Uterus (tissue), 4 donors: ENCODE measurements around the gene FAM110D. TPM values are rescaled to one million over a fixed set of nuclear protein-coding genes. Genes with fewer than 3 reads are reported as not detected.

ENCODE experiments used
- DNase-seq, 2 donors: peaks; one replicate each; pipeline ENCODE4 v3.0.0-alpha.2; 2019 to 2020
- H3K27ac ChIP-seq, 2 donors: fragments of 200-600 bp; sonication (generic); 1 replicate in 1 of 2; 2 replicates in 1 of 2; pipeline ENCODE4 v1.5.1; 2016 to 2018
- H3K27me3 ChIP-seq, 2 donors: fragments of 200-600 bp; sonication (generic); one replicate each; pipeline ENCODE4 v1.5.1; 2018 to 2019; ENCODE audit warnings: control low read depth in 1 of 2
- H3K36me3 ChIP-seq, 2 donors: fragments of 200-600 bp; sonication (generic); one replicate each; pipeline ENCODE4 v1.5.1; 2019; ENCODE audit warnings: control low read depth in 1 of 2
- H3K4me1 ChIP-seq, 2 donors: fragments of 200-600 bp; sonication (generic); one replicate each; pipeline ENCODE4 v1.5.1; 2018 to 2019; ENCODE audit warnings: control low read depth in 1 of 2
- H3K4me3 ChIP-seq, 2 donors: fragments of 200-600 bp; sonication (generic); 1 replicate in 1 of 2; 2 replicates in 1 of 2; pipeline ENCODE4 v1.5.1; 2018 to 2019; ENCODE audit warnings: mild to moderate bottlenecking in 1 of 2
- H3K9me3 ChIP-seq, 2 donors: fragments of 200-600 bp; sonication (generic); one replicate each; pipeline ENCODE4 v1.5.1; 2019; ENCODE audit warnings: control low read depth in 1 of 2
- POLR2A ChIP-seq, 2 donors: fragments of 450-650 bp; IDR thresholded peaks; one replicate each; pipeline ENCODE4 v1.6.1; 2016; ENCODE audit warnings: antibody characterized with exemption in 2 of 2, mild to moderate bottlenecking in 1 of 2, moderate library complexity in 1 of 2
- intact Hi-C: fragments of 100-400 bp; cut with DNase I; formaldehyde crosslinking; loops from one replicate; pipeline ENCODE4 v1.15.1; 2023; ENCODE audit warnings: low total_unique reads
- total RNA-seq, 4 donors: library from RNA; depleted of rRNA in 3 of 4; stranded (reverse); fragments of >200 nt in 3 of 4; gene quantifications; one replicate each; pipeline versions ENCODE4 v1.1.0 to v1.2.4, GENCODE V29; 2014 to 2023
- TF ChIP-seq, protein P1 (sequence below), 4 experiments: fragments of 200-600 bp in 2 of 4; fragments of 450-650 bp in 2 of 4; sonication (generic) in 2 of 4; IDR thresholded peaks; one replicate each; pipeline ENCODE4 v1.5.1; 2016 to 2019; ENCODE audit warnings: antibody characterized with exemption in 4 of 4, mild to moderate bottlenecking in 2 of 4, moderate library complexity in 1 of 4
- donor health status: DM: yes; HTN: yes; CAD: no.

The FAM110D gene
- total RNA-seq, 4 donors from 2014 or later, result 3.2 to 21.0 (median 14.0) TPM

DNA sequence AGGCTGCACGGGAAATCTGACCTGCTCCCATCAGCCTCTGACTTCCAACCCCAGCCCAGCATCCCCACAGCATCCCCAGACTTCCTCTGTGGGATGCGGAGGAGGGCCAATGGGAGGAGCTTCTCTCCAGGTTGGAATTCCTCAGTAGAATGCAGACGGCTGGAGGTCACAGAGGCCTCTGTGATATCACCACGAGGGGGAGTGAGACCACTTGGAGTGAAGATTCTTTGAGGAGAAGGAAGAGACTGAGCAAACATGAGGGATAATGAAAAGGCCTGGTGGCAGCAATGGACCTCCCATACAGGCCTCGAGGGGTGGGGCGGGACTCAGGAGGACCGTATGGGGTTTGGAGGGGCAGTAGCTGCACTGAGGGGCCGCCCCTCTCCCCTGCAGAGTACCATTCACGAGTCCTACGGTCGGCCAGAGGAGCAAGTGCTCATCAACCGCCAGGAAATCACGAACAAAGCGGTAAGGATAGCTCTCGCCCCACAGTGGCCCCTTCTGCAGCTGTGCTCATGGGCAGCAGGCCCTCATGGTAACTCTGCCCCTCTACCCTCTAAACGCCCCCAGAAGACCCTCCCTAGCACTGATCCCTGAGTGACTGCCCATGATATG is 31.6 kb downstream of the FAM110D start, which contains the start of gene CATSPER4:
CATSPER4 (plus strand) TSS at position 230 of the 615 bp plus-strand sequence; CDS start at position 256, 26 bp downstream.
- H3K4me3 ChIP-seq, result no peak within 1 kb of the TSS
- H3K36me3 ChIP-seq, result no peaks in the 10 kb centered on the region
- no peaks in the 10 kb centered on the region for H3K27me3 ChIP-seq
- H3K27ac ChIP-seq, result no peak within 1 kb of the TSS
- no peaks in the 10 kb centered on the region for H3K9me3 ChIP-seq
- intact Hi-C loops, result no loop called here
- no peaks in the 10 kb centered on the region for H3K4me1 ChIP-seq
- no peak for DNase-seq
- TF ChIP-seq, protein P1, sequence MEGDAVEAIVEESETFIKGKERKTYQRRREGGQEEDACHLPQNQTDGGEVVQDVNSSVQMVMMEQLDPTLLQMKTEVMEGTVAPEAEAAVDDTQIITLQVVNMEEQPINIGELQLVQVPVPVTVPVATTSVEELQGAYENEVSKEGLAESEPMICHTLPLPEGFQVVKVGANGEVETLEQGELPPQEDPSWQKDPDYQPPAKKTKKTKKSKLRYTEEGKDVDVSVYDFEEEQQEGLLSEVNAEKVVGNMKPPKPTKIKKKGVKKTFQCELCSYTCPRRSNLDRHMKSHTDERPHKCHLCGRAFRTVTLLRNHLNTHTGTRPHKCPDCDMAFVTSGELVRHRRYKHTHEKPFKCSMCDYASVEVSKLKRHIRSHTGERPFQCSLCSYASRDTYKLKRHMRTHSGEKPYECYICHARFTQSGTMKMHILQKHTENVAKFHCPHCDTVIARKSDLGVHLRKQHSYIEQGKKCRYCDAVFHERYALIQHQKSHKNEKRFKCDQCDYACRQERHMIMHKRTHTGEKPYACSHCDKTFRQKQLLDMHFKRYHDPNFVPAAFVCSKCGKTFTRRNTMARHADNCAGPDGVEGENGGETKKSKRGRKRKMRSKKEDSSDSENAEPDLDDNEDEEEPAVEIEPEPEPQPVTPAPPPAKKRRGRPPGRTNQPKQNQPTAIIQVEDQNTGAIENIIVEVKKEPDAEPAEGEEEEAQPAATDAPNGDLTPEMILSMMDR (IDR thresholded peaks at IDR 0.05), result no peak
- TF ChIP-seq POLR2A (IDR thresholded peaks at IDR 0.05), result no peak

DNA sequence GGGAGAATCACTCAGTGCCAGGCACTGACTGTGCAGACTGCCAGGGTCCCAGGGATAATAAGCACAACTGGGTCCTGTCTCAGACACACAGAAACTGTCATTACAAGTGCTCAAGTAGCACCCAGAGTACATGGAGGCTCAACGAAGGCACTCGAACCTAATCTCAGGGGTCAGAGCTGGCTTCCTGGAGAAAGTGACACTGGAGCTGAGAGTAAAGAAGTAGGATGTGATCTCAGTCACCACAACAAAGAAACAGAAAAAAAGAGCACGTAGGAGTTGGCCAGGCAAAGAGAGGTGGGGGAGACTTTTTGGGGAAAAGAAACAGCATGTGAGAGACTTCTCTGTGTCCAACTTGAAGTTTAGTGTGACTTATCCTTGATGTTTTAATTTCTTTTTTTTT is 32.9 kb downstream of the FAM110D start:
- DNase-seq, result no peak
- Histone ChIP-seq H3K36me3 (no peaks in the 10 kb centered on the region), H3K27me3 (no peaks in the 10 kb centered on the region), H3K9me3 (no peaks in the 10 kb centered on the region), H3K4me3 (no peak overlapping the region), H3K4me1 (no peaks in the 10 kb centered on the region), H3K27ac (no peak overlapping the region)
- no peak for TF ChIP-seq POLR2A (IDR thresholded peaks at IDR 0.05)
- TF ChIP-seq, protein P1 (IDR thresholded peaks at IDR 0.05), result no peak
- intact Hi-C loops, result no loop called here

DNA sequence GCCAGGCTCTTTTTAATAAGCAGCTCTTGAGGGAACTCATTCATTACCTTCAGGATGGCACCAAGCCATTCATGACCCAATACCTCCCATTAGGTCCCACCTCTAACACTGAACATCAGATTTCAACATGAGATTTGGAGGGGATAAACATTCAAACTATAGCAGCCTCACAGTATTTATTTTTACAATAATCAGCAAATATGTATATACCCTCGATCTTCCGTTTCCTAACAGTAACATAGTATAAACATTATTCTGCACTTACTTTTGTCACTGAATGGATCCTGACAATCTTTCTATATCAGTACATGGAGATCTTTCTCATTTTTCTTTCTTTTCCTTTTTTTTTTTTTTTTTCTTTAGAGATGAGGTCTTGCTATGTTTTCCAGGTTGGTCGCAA is 36.9 kb downstream of the FAM110D start:
- intact Hi-C loops, result no loop called here
- no peak for DNase-seq
- Histone ChIP-seq H3K4me3 (no peak overlapping the region), H3K36me3 (no peaks in the 10 kb centered on the region), H3K9me3 (no peaks in the 10 kb centered on the region), H3K27me3 (no peaks in the 10 kb centered on the region), H3K27ac (no peak overlapping the region), H3K4me1 (no peaks in the 10 kb centered on the region)
- TF ChIP-seq POLR2A (IDR thresholded peaks at IDR 0.05), result no peak
- TF ChIP-seq, protein P1 (IDR thresholded peaks at IDR 0.05), result no peak

DNA sequence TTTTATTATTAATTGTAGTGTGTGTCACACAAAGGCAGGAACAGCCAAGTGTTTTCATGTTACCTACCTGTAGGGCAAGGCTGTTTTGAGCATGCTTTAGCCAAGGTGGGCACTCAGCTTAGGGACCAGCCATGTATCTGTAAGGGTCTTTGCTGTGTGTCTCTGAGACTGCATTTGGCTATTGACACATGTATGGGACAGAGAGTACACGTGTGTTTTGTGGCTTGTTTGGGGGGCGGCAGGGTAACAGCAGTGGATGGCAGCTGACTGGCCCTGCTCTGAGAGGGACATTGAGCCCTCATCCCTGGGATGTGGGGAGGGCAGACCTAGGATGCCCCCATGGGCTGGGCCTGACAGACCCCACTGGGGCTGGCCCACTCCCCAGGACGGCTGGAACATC is 38.4 kb downstream of the FAM110D start:
- DNase-seq, result no peak
- TF ChIP-seq, protein P1 (IDR thresholded peaks at IDR 0.05), result no peak
- no peak for TF ChIP-seq POLR2A (IDR thresholded peaks at IDR 0.05)
- H3K9me3 ChIP-seq, result no peaks in the 10 kb centered on the region
- H3K27me3 ChIP-seq, result no peaks in the 10 kb centered on the region
- H3K4me3 ChIP-seq, result no peak overlapping the region
- no peaks in the 10 kb centered on the region for H3K4me1 ChIP-seq
- no peaks in the 10 kb centered on the region for H3K36me3 ChIP-seq
- no peak overlapping the region for H3K27ac ChIP-seq
- intact Hi-C loops, result no loop called here

DNA sequence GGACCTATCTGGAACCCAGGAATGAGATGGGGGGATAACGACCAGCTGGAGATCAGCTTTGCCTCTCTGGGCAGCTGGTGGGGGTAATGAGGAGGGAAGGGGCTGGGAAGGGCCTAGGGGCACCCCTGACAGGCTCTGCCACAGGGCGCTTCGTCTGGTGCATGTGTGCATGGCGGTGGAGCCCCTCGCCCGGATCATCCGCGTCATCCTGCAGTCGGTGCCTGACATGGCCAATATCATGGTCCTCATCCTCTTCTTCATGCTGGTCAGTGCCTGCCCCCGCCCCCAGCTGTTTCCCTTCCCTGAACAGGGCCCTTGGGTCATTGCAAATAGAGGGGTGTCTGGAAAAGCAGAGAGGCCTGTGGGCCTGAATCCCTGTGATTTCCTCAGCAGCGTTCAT is 38.9 kb downstream of the FAM110D start:
- Histone ChIP-seq H3K4me3 (no peak overlapping the region), H3K27ac (no peak overlapping the region), H3K27me3 (no peaks in the 10 kb centered on the region), H3K36me3 (no peaks in the 10 kb centered on the region), H3K4me1 (no peaks in the 10 kb centered on the region), H3K9me3 (no peaks in the 10 kb centered on the region)
- TF ChIP-seq, protein P1 (IDR thresholded peaks at IDR 0.05), result no peak
- no peak for TF ChIP-seq POLR2A (IDR thresholded peaks at IDR 0.05)
- no peak for DNase-seq
- intact Hi-C loops, result no loop called here
